HepG2 (cell line): Measurements from ENCODE around the gene CALM1. TPM values are rescaled to one million over a fixed set of nuclear protein-coding genes. Genes with fewer than 3 reads are reported as not detected.

Experiments used
- ARNT2 ChIP-seq: sonication (generic); formaldehyde crosslinking; IDR thresholded peaks from 2 replicates; pipeline ENCODE4 v1.8.0; 2022; ENCODE audit warnings: mild to moderate bottlenecking, low read depth, missing genetic modification reagents, moderate library complexity
- FOXM1 ChIP-seq: sonication (generic); formaldehyde crosslinking; IDR thresholded peaks from 2 replicates; pipeline ENCODE4 v1.5.0; 2020; ENCODE audit warnings: missing genetic modification reagents
- HDAC1 ChIP-seq: sonication (generic); formaldehyde crosslinking; IDR thresholded peaks from 2 replicates; pipeline ENCODE4 v1.5.1; 2020; ENCODE audit warnings: mild to moderate bottlenecking, missing genetic modification reagents
- HDAC2 ChIP-seq: sonication (generic); formaldehyde crosslinking; IDR thresholded peaks from 2 replicates; pipeline ENCODE4 v1.4.0; 2020; ENCODE audit warnings: missing genetic modification reagents
- HMG20B ChIP-seq: conservative IDR thresholded peaks from 2 replicates; pipeline ENCODE4 v1.6.1; 2016; ENCODE audit warnings: missing genetic modification reagents, missing compliant biosample characterization
- LCORL ChIP-seq, 2 experiments: fragments of 450-650 bp in 1 of 2; sonication (generic) in 1 of 2; formaldehyde crosslinking in 1 of 2; IDR thresholded peaks; 2 replicates each; pipeline versions ENCODE4 v1.5.0 to v1.6.1; 2017 to 2020; ENCODE audit warnings: antibody characterized with exemption in 1 of 2, missing genetic modification reagents in 1 of 2
- MED1 ChIP-seq: sonication (generic); formaldehyde crosslinking; IDR thresholded peaks from 2 replicates; pipeline ENCODE4 v1.4.0; 2020; ENCODE audit warnings: missing genetic modification reagents
- PHF21A ChIP-seq: sonication (generic); formaldehyde crosslinking; IDR thresholded peaks from 2 replicates; pipeline ENCODE4 v1.5.0; 2020; ENCODE audit warnings: mild to moderate bottlenecking, missing genetic modification reagents
- SCMH1 ChIP-seq: sonication (generic); formaldehyde crosslinking; IDR thresholded peaks from 2 replicates; pipeline ENCODE4 v1.9.0; 2021; ENCODE audit warnings: missing genetic modification reagents, mild to moderate bottlenecking, borderline replicate concordance
- ZMAT3 ChIP-seq: sonication (generic); formaldehyde crosslinking; conservative IDR thresholded peaks from 2 replicates; pipeline ENCODE4 v1.7.0; 2021; ENCODE audit warnings: missing genetic modification reagents
- ZNF136 ChIP-seq: sonication (generic); formaldehyde crosslinking; IDR thresholded peaks from 2 replicates; pipeline ENCODE4 v1.8.1; 2022; ENCODE audit warnings: low read depth, mild to moderate bottlenecking, moderate library complexity, missing genetic modification reagents
- ZNF589 ChIP-seq: sonication (generic); formaldehyde crosslinking; conservative IDR thresholded peaks from 2 replicates; pipeline ENCODE4 v1.8.0; 2022; ENCODE audit warnings: mild to moderate bottlenecking, moderate library complexity, missing genetic modification reagents
- ZNF776 ChIP-seq: sonication (generic); formaldehyde crosslinking; IDR thresholded peaks from 2 replicates; pipeline ENCODE4 v1.4.0; 2020; ENCODE audit warnings: mild to moderate bottlenecking, missing genetic modification reagents
- ZNF891 ChIP-seq: sonication (generic); formaldehyde crosslinking; IDR thresholded peaks from 2 replicates; pipeline ENCODE4 v1.5.0; 2020; ENCODE audit warnings: mild to moderate bottlenecking, missing genetic modification reagents
- ZSCAN21 ChIP-seq: sonication (generic); formaldehyde crosslinking; IDR thresholded peaks from 2 replicates; pipeline ENCODE4 v1.8.0; 2022; ENCODE audit warnings: mild to moderate bottlenecking, missing genetic modification reagents, moderate library complexity, borderline replicate concordance
- polyA plus RNA-seq, 8 experiments: library from polyadenylated mRNA; depleted of rRNA in 3 of 8; stranded (reverse) in 7 of 8; unstranded in 1 of 8; fragments of >200 nt; fragmentation: Illumina TruSeq in 4 of 8; extraction: Trizol in 4 of 8; gene quantifications; 2 replicates each; pipeline versions ENCODE4 v1.2.1 to v1.2.3, GENCODE V29; 2011 to 2016; ENCODE audit warnings: low read depth in 4 of 8, missing spikeins in 1 of 8, mixed read lengths in 1 of 8; ENCODE audit not compliant: insufficient read depth in 1 of 8
- total RNA-seq, 5 experiments: library from RNA; depleted of rRNA; stranded (reverse); fragments of >200 nt; fragmentation: Illumina TruSeq; extraction: Trizol; gene quantifications; 2 replicates each; pipeline ENCODE4 v1.2.3, GENCODE V29; 2016; ENCODE audit warnings: low read depth in 1 of 5
- TF ChIP-seq, protein P1 (sequence below): sonication (generic); formaldehyde crosslinking; IDR thresholded peaks from 2 replicates; pipeline ENCODE4 v1.5.0; 2020; ENCODE audit warnings: mild to moderate bottlenecking, missing genetic modification reagents
- TF ChIP-seq, protein P2 (sequence below): sonication (generic); formaldehyde crosslinking; IDR thresholded peaks from 2 replicates; pipeline ENCODE4 v1.4.0; 2020; ENCODE audit warnings: missing genetic modification reagents
- TF ChIP-seq, protein P3 (sequence below): sonication (generic); formaldehyde crosslinking; IDR thresholded peaks from 2 replicates; pipeline ENCODE4 v1.9.0; 2021; ENCODE audit warnings: missing genetic modification reagents, mild to moderate bottlenecking, borderline replicate concordance
- TF ChIP-seq, protein P4 (sequence below): sonication (generic); formaldehyde crosslinking; IDR thresholded peaks from 2 replicates; pipeline ENCODE4 v1.8.0; 2022; ENCODE audit warnings: missing genetic modification reagents, mild to moderate bottlenecking, moderate library complexity, borderline replicate concordance

Gene CALM1
- total and polyA plus RNA-seq, 2 of the 13 experiments (the other 11 are each of a cell fraction or from before 2014, with no cell fraction given): 110 to 238 TPM

DNA sequence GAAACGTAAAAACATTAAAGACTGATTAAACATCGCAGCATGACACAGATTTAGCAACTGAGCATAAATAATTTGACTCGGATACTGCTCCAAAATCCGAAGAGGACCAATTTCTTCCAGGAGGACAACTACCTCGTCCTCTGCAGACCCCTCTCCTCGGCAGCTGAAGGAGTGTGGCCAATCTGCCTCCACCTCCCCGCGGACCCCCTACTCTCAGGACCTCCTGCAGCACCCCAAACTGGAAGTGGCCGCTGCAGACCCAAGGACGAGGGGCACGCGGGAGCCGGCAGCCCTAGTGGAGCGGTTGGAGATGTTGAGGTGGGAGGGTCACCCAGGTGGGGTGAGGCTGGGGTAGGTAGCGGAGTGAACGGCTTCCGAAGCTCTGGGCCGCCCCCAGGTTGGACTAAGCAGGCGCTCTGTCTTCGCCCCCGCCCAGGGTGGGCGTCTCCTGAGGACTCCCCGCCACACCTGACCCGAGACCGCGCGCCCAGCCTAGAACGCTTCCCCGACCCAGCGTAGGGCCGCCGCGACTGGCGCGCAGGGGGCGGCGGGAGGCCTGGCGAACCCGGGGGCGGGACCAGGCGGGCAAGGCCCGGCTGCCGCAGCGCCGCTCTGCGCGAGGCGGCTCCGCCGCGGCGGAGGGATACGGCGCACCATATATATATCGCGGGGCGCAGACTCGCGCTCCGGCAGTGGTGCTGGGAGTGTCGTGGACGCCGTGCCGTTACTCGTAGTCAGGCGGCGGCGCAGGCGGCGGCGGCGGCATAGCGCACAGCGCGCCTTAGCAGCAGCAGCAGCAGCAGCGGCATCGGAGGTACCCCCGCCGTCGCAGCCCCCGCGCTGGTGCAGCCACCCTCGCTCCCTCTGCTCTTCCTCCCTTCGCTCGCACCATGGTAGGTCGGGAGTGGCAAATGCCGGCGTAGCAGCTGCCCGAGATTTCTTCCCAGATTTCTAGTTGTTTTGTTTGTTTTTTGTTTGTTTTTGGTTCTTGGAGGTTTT is at the start of gene CALM1 (continued):
- TF ChIP-seq, protein P1, sequence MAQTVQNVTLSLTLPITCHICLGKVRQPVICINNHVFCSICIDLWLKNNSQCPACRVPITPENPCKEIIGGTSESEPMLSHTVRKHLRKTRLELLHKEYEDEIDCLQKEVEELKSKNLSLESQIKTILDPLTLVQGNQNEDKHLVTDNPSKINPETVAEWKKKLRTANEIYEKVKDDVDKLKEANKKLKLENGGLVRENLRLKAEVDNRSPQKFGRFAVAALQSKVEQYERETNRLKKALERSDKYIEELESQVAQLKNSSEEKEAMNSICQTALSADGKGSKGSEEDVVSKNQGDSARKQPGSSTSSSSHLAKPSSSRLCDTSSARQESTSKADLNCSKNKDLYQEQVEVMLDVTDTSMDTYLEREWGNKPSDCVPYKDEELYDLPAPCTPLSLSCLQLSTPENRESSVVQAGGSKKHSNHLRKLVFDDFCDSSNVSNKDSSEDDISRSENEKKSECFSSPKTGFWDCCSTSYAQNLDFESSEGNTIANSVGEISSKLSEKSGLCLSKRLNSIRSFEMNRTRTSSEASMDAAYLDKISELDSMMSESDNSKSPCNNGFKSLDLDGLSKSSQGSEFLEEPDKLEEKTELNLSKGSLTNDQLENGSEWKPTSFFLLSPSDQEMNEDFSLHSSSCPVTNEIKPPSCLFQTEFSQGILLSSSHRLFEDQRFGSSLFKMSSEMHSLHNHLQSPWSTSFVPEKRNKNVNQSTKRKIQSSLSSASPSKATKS (CRISPR knock-in tag): 0 out of 2 replicates have a peak, but pooled peaks have one; percentile 68
- TF ChIP-seq HDAC2 (CRISPR knock-in tag): peak; percentile 63; the same call in 1 of the 2 replicates
- peak; percentile 42; the same call in 1 of the 2 replicates for TF ChIP-seq FOXM1 (CRISPR knock-in tag)
- TF ChIP-seq, protein P2, sequence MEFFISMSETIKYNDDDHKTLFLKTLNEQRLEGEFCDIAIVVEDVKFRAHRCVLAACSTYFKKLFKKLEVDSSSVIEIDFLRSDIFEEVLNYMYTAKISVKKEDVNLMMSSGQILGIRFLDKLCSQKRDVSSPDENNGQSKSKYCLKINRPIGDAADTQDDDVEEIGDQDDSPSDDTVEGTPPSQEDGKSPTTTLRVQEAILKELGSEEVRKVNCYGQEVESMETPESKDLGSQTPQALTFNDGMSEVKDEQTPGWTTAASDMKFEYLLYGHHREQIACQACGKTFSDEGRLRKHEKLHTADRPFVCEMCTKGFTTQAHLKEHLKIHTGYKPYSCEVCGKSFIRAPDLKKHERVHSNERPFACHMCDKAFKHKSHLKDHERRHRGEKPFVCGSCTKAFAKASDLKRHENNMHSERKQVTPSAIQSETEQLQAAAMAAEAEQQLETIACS (CRISPR knock-in tag): peak; percentile 63; the same call in 1 of the 2 replicates
- TF ChIP-seq HMG20B: no peak; the same call in 1 of the 2 replicates
- peak; percentile 12 for TF ChIP-seq ZMAT3
- no peak for TF ChIP-seq SCMH1 (CRISPR knock-in tag)
- peak; percentile 94 for TF ChIP-seq ZNF776 (CRISPR knock-in tag)
- peak; percentile 82 for TF ChIP-seq MED1 (CRISPR knock-in tag)
- TF ChIP-seq, protein P3, sequence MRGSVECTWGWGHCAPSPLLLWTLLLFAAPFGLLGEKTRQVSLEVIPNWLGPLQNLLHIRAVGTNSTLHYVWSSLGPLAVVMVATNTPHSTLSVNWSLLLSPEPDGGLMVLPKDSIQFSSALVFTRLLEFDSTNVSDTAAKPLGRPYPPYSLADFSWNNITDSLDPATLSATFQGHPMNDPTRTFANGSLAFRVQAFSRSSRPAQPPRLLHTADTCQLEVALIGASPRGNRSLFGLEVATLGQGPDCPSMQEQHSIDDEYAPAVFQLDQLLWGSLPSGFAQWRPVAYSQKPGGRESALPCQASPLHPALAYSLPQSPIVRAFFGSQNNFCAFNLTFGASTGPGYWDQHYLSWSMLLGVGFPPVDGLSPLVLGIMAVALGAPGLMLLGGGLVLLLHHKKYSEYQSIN (CRISPR knock-in tag): no peak
- TF ChIP-seq ZNF136 (CRISPR knock-in tag): no peak; the same call in 1 of the 2 replicates
- TF ChIP-seq, protein P4, sequence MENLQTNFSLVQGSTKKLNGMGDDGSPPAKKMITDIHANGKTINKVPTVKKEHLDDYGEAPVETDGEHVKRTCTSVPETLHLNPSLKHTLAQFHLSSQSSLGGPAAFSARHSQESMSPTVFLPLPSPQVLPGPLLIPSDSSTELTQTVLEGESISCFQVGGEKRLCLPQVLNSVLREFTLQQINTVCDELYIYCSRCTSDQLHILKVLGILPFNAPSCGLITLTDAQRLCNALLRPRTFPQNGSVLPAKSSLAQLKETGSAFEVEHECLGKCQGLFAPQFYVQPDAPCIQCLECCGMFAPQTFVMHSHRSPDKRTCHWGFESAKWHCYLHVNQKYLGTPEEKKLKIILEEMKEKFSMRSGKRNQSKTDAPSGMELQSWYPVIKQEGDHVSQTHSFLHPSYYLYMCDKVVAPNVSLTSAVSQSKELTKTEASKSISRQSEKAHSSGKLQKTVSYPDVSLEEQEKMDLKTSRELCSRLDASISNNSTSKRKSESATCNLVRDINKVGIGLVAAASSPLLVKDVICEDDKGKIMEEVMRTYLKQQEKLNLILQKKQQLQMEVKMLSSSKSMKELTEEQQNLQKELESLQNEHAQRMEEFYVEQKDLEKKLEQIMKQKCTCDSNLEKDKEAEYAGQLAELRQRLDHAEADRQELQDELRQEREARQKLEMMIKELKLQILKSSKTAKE: peak; percentile 50; the same call in 1 of the 2 replicates
- peak; percentile 57 for TF ChIP-seq PHF21A (CRISPR knock-in tag)
- TF ChIP-seq HDAC1 (CRISPR knock-in tag): no peak; the same call in 1 of the 2 replicates
- TF ChIP-seq ARNT2 (CRISPR knock-in tag): no peak; the same call in none of the 2 replicates
- peak; percentile 81 for TF ChIP-seq ZNF891 (CRISPR knock-in tag)
- no peak; the same call in 1 of the 2 replicates for TF ChIP-seq ZNF589 (CRISPR knock-in tag)
- no peak for TF ChIP-seq LCORL (IDR thresholded peaks at IDR 0.05)
- TF ChIP-seq LCORL (CRISPR knock-in tag; IDR thresholded peaks at IDR 0.05): peak; percentile 78
- TF ChIP-seq ZSCAN21 (CRISPR knock-in tag): peak; percentile 94
